Measurements from ENCODE around the gene CHST15. TPM values are rescaled to one million over a fixed set of nuclear protein-coding genes. Genes with fewer than 3 reads are reported as not detected.

Gene CHST15
- total and polyA plus RNA-seq, 4 donors: 2.9 to 16.5 (median 6.4) TPM

DNA sequence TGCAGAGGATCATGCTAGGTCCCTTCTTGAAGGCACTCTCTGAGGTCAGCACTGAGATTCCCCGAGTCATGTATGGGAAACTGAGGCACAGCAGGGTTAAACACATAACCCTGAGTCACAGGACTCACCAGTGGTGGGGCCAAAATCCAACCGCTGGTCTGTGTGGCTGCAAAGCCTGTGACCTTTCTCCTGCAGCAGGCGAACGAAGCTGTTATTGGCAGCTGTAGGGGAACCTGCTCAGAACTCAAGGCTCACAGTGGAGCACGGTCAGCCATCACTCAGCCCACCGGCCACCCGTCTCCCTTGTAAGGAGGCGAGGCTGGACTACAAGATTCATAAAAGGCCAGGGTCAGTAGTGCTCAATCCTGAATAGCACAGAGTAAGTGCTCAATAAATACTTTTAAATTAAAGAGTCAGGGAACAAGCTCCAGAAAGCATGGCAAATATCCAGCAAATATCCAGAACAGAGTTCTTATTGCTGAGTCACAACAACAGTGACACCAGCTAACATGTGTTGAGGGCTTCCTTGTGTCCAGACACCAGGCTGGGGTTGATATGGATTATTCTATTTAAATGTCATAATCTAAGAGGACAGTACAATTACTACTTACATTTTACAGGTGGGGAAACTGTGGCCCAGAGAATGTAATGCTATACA, 34.9 kb downstream of the CHST15 start (continued):
- TF ChIP-seq SP1 (IDR thresholded peaks at IDR 0.05): no peak

DNA sequence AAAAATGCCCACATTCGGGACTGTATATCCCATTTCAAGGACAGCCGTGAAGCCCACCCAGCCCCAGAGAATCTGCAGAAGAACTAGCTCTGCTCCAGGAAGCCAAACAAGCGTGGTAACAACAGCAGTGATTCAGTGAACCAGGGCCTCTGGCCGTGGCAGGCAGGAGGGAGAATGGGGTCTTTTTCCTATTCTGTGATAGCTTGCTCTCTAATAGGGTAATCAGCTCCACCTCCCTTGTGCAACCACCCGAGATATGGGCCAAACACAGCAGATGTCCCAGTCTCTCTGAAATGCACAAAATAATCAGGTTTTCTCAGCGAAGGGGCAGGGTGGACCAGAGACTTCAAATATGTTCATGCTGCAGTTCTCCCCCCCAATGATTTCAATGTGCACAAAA, 35.8 kb downstream of the CHST15 start:
- DNase-seq (ENCODE audit: low spot score): no peak
- H3K9ac ChIP-seq (ENCODE audit: low read depth in 1 of 2, low read length in 2 of 2): no peak overlapping the region
- no peak overlapping the region for H3K27ac ChIP-seq (ENCODE audit: low read depth in 1 of 2, low read length in 2 of 2)
- no peak overlapping the region for H3K4me3 ChIP-seq (ENCODE audit: low read depth in 1 of 3, low read length in 3 of 3)
- WGBS: 83% methylated on average over 6 of the region's 6 CpGs
- no peak for TF ChIP-seq RXRA (IDR thresholded peaks at IDR 0.05)
- peaks cover 0 to 6% (median under 1%) of the 10 kb centered on the region in 4 donors for H3K4me1 ChIP-seq (ENCODE audit: control insufficient read depth in 4 of 4, insufficient read depth in 4 of 4, low read length in 3 of 4)
- H3K27me3 ChIP-seq (ENCODE audit: control insufficient read depth in 4 of 4, insufficient read depth in 4 of 4, low read length in 3 of 4): no peaks in the 10 kb centered on the region
- H3K9me3 ChIP-seq (ENCODE audit: control insufficient read depth in 4 of 4, low read length in 3 of 4): no peaks in the 10 kb centered on the region
- no peaks in the 10 kb centered on the region for H3K36me3 ChIP-seq (ENCODE audit: control insufficient read depth in 4 of 4, insufficient read depth in 3 of 4, low read depth in 1 of 4, low read length in 3 of 4)

DNA sequence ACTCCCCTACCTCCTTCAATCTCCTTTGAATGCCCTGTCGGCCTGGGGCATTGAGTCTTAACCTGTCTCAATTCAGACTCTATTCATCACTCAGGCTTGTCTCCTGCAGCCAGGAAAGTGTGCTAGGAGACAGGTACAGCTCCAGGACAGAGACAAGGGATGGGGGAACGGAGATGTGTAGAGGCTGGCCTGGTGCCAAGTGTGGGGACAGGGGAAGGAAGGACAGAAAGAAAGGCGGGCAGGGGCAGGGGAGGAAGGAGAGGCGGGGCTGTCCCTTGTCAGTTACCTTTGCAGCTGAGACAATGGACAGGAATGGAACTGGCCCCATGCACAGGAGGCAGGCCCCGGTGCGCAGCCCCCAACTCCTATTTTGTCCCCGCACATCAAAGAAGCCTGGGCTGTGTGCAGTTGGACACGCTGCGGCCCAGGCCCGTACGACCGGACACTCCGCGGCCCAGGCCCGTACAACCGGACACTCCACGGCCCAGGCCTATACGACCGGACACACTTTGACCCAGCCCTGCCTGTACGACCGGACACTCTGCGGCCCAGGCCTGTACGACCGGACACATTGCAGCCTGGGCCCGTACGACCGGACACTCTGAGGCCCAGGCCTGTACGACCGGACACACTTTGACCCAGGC, 36.9 kb downstream of the CHST15 start:
- DNase-seq (ENCODE audit: low spot score): no peak
- Histone ChIP-seq H3K4me3 (ENCODE audit: low read depth in 1 of 3, low read length in 3 of 3) (no peak overlapping the region), H3K27me3 (ENCODE audit: control insufficient read depth in 4 of 4, insufficient read depth in 4 of 4, low read length in 3 of 4) (no peaks in the 10 kb centered on the region), H3K9ac (ENCODE audit: low read depth in 1 of 2, low read length in 2 of 2) (no peak overlapping the region), H3K4me1 (ENCODE audit: control insufficient read depth in 4 of 4, insufficient read depth in 4 of 4, low read length in 3 of 4) (peaks cover 0 to 2% (median 0%) of the 10 kb centered on the region in 4 donors), H3K36me3 (ENCODE audit: control insufficient read depth in 4 of 4, insufficient read depth in 3 of 4, low read depth in 1 of 4, low read length in 3 of 4) (no peaks in the 10 kb centered on the region), H3K27ac (ENCODE audit: low read depth in 1 of 2, low read length in 2 of 2) (peak overlapping the region in 1 of 2 donors; percentile 25), H3K9me3 (ENCODE audit: control insufficient read depth in 4 of 4, low read length in 3 of 4) (no peaks in the 10 kb centered on the region)
- TF ChIP-seq HNF4A (conservative IDR thresholded peaks at IDR 0.05) (no peak), NR2F2 (IDR thresholded peaks at IDR 0.05) (no peak), JUND (IDR thresholded peaks at IDR 0.05) (no peak), RXRA (IDR thresholded peaks at IDR 0.05) (no peak), GABPA (IDR thresholded peaks at IDR 0.05 in 1 of 2, conservative IDR thresholded peaks at IDR 0.05 in 1 of 2) (no peak), SP1 (IDR thresholded peaks at IDR 0.05) (no peak), RAD21 (IDR thresholded peaks at IDR 0.05) (no peak), EGR1 (IDR thresholded peaks at IDR 0.05; ENCODE audit: low read depth in 2 of 2) (no peak)
- TF ChIP-seq, protein P1, sequence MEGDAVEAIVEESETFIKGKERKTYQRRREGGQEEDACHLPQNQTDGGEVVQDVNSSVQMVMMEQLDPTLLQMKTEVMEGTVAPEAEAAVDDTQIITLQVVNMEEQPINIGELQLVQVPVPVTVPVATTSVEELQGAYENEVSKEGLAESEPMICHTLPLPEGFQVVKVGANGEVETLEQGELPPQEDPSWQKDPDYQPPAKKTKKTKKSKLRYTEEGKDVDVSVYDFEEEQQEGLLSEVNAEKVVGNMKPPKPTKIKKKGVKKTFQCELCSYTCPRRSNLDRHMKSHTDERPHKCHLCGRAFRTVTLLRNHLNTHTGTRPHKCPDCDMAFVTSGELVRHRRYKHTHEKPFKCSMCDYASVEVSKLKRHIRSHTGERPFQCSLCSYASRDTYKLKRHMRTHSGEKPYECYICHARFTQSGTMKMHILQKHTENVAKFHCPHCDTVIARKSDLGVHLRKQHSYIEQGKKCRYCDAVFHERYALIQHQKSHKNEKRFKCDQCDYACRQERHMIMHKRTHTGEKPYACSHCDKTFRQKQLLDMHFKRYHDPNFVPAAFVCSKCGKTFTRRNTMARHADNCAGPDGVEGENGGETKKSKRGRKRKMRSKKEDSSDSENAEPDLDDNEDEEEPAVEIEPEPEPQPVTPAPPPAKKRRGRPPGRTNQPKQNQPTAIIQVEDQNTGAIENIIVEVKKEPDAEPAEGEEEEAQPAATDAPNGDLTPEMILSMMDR (IDR thresholded peaks at IDR 0.05; ENCODE audit: low read depth, low read length, missing input control): no peak
- TF ChIP-seq, protein P2, sequence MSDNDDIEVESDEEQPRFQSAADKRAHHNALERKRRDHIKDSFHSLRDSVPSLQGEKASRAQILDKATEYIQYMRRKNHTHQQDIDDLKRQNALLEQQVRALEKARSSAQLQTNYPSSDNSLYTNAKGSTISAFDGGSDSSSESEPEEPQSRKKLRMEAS (IDR thresholded peaks at IDR 0.05): no peak
- TF ChIP-seq, protein P3, sequence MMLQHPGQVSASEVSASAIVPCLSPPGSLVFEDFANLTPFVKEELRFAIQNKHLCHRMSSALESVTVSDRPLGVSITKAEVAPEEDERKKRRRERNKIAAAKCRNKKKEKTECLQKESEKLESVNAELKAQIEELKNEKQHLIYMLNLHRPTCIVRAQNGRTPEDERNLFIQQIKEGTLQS (IDR thresholded peaks at IDR 0.05): no peak
- 86% methylated on average over 29 of the region's 29 CpGs for WGBS

DNA sequence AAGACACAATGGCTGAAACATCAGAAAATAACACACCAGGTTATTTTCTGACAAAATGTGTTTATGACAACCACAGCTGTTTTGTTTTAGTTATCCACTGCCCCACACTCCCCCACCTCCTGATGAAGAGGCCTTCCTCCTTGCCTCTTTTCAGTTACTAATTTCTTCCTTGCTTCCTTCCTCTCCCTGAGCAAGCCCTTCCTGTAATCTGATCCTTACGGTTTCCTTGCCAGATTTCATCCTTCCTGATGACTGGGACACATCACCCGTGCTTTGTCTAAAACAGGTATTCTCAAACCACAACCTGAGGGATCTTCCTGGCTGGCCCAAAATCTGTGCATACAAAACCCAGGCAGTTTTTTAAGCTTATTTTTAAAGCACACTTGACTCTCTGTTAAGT, 39.4 kb downstream of the CHST15 start:
- no peaks in the 10 kb centered on the region for H3K9me3 ChIP-seq (ENCODE audit: control insufficient read depth in 4 of 4, low read length in 3 of 4)
- no peak overlapping the region for H3K9ac ChIP-seq (ENCODE audit: low read depth in 1 of 2, low read length in 2 of 2)
- no peaks in the 10 kb centered on the region for H3K36me3 ChIP-seq (ENCODE audit: control insufficient read depth in 4 of 4, insufficient read depth in 3 of 4, low read depth in 1 of 4, low read length in 3 of 4)
- H3K4me3 ChIP-seq (ENCODE audit: low read depth in 1 of 3, low read length in 3 of 3): no peak overlapping the region
- TF ChIP-seq JUND (IDR thresholded peaks at IDR 0.05): no peak
- no peak for TF ChIP-seq HNF4A (conservative IDR thresholded peaks at IDR 0.05)
- TF ChIP-seq FOXA2 (IDR thresholded peaks at IDR 0.05): no peak
- TF ChIP-seq, protein P2 (IDR thresholded peaks at IDR 0.05): no peak
- TF ChIP-seq GABPA (IDR thresholded peaks at IDR 0.05 in 1 of 2, conservative IDR thresholded peaks at IDR 0.05 in 1 of 2): no peak
- TF ChIP-seq, protein P4, sequence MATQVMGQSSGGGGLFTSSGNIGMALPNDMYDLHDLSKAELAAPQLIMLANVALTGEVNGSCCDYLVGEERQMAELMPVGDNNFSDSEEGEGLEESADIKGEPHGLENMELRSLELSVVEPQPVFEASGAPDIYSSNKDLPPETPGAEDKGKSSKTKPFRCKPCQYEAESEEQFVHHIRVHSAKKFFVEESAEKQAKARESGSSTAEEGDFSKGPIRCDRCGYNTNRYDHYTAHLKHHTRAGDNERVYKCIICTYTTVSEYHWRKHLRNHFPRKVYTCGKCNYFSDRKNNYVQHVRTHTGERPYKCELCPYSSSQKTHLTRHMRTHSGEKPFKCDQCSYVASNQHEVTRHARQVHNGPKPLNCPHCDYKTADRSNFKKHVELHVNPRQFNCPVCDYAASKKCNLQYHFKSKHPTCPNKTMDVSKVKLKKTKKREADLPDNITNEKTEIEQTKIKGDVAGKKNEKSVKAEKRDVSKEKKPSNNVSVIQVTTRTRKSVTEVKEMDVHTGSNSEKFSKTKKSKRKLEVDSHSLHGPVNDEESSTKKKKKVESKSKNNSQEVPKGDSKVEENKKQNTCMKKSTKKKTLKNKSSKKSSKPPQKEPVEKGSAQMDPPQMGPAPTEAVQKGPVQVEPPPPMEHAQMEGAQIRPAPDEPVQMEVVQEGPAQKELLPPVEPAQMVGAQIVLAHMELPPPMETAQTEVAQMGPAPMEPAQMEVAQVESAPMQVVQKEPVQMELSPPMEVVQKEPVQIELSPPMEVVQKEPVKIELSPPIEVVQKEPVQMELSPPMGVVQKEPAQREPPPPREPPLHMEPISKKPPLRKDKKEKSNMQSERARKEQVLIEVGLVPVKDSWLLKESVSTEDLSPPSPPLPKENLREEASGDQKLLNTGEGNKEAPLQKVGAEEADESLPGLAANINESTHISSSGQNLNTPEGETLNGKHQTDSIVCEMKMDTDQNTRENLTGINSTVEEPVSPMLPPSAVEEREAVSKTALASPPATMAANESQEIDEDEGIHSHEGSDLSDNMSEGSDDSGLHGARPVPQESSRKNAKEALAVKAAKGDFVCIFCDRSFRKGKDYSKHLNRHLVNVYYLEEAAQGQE (IDR thresholded peaks at IDR 0.05): no peak
- TF ChIP-seq YY1 (IDR thresholded peaks at IDR 0.05): no peak
- TF ChIP-seq, protein P1 (IDR thresholded peaks at IDR 0.05; ENCODE audit: low read depth, low read length, missing input control): no peak
- TF ChIP-seq HNF4G (IDR thresholded peaks at IDR 0.05): no peak
- no peak for DNase-seq (ENCODE audit: low spot score)
- WGBS: 49% methylated on average over 2 of the region's 2 CpGs
- peaks cover 2 to 6% (median 4%) of the 10 kb centered on the region in 4 donors for H3K4me1 ChIP-seq (ENCODE audit: control insufficient read depth in 4 of 4, insufficient read depth in 4 of 4, low read length in 3 of 4)
- no peaks in the 10 kb centered on the region for H3K27me3 ChIP-seq (ENCODE audit: control insufficient read depth in 4 of 4, insufficient read depth in 4 of 4, low read length in 3 of 4)
- H3K27ac ChIP-seq (ENCODE audit: low read depth in 1 of 2, low read length in 2 of 2): peak overlapping the region in 1 of 2 donors; percentile 37
